SK-N-DZ (cell line): ENCODE data around the gene SMAD7.

Experiments
- DNase-seq: peaks from one replicate; pipeline ENCODE4 v3.0.0-alpha.2; 2015; ENCODE audit warnings: low spot score

Gene SMAD7

DNA sequence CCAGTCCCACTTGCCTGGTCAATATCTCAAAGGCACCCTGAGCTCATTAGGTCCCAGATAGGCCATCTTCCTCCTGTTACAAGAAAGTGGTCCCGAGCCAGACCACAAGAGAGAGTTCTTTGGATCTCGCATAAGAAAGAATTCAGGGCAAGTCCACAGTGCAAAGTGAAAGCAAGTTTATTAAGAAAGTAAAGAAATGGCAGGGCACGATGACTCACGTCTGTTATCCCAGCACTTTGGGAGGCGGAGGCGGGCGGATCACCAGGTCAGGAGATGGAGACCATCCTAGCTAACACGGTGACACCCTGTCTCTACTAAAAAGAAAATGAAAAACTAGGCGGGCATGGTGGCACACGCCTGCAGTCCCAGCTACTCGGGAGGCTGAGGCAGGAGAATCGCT is 10.8 kb upstream of the SMAD7 start:
- no peak for DNase-seq

DNA sequence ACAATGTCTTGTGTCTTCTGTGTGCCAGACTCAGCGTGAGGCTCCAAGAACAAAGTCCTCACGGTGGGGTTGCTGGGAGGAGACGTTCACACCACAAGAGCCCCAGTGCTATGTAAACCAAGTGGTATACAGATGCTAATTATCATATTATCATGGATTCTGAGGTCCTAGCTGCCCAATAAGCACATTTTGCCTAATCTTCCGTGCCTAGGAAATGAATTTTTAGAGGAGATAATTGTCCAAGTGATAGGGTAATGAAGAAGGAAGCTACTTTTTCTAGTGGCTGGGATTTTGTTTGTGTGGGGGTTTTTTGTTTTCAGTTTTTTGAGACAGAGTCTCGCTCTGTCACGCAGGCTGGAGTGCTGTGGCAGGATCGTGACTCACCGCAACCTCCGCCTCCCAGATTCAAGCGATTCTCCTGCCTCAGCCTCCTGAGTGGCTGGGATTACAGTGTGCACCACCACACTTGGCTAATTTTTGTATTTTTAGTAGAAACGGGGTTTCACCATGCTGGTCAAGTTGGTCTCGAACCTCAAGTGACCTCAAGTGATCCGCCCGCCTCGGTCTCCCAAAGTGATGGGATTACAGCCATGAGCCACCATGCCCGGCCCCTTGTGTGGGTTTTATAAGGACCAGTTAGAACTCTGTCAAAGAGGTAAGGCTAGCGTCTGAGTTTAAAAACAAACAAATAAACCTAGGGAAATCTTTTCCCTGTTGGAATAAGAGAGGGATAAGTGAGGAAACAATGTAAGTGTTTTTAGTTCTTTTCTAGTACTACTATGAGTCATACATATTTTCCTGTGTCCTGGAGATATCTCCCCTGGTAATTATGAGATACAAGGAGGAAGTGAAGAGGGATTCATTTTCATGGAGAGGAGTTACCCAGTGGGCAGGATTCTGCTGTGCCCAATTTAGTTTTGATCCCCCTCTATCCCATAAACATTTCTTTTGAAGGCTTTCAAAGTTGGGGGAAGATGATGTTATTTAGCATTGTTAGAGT is 9.5 kb upstream of the SMAD7 start:
- DNase-seq = no peak

DNA sequence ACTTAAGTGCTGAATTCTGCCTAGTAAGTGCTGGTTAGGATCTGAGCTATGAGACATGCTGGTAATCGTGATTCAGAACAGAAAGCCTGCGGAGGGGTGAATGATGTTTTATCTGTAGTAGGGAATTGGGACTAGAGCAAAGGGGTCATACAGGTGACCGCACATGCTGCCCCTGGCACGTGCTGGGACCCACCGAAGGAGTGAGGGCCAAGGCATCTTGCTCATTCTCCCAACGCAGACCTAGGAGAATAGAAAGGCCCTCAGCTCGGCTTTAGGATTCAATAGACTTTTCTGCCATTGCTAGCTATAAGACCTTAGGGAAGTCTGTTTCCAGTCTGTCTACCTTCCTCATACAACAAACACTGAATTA is 8.8 kb upstream of the SMAD7 start:
- no peak for DNase-seq

DNA sequence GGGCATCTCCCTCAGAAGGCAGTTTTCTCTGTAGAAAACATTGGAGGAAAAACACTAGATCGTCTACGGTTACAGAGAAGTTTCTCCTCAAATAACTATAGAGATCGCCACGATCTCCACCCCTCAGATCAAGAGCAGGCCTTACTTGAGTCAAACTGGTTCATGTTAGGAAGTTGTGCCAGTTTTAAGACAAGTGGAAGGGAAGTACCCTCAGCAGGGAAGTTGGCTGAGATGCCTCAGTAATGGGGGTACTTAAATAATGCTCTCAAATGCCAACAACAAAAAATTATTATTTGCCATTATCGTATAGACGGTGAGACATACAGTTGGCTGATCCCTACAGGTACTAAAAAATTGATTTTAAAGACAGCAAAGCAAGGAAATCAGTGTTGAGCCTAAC is 8.2 kb upstream of the SMAD7 start:
- DNase-seq = no peak

DNA sequence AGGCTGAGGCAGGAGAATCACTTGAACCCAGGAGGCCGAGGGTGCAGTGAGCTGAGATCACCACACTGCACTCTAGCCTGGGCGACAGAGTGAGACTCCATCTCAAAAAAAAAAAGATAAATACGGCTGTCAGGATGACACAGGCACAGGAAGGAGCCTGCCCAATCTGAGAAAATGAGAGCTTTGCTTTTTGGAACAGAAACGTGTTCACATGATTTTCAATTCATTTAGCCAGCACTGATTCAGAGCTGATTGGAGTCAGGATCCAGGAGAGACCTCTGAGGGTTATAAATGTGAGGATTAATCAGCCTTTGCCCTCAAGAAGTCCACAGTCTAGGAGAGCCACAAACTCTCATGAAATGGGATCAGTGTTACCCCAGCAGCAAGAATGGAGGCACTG is 6.9 kb upstream of the SMAD7 start:
- no peak for DNase-seq

DNA sequence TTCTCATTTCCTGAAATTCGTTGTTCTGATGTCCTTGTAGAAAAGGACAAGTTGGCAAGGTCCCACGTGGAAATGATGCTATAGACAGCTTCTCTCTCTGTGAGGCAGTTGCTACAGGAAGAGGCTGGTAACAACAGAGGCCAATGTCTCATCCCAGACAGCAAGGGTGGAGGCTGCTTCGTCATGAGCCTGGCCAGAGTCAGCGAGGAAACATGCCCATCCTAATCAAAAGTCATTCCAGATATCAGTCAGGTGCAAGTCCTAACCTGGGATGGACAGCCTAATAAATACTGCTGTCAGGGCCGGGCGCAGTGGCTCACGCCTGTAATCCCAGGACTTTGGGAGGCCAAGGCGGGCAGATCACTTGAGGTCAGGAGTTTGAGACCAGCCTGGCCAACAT is 6.4 kb upstream of the SMAD7 start:
- no peak for DNase-seq

DNA sequence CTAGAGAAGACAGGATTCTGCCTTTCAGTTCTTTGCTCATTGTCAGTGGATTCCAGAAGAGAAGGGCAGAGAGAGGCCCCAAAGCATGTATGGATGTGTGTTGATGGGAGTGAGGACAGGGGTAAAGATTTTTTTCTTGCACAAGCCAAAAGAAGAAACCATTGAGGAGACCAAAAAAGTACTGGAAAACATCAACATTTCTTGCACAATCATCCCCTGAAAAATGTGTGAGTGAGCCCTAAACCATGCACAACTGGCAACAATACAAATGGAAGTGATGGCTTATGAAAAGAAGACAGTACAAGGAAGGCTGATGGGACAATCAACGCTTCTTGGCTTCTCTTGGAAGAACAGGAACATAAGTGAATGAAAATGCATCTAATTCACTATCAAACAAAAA is 5.6 kb upstream of the SMAD7 start:
- no peak for DNase-seq

DNA sequence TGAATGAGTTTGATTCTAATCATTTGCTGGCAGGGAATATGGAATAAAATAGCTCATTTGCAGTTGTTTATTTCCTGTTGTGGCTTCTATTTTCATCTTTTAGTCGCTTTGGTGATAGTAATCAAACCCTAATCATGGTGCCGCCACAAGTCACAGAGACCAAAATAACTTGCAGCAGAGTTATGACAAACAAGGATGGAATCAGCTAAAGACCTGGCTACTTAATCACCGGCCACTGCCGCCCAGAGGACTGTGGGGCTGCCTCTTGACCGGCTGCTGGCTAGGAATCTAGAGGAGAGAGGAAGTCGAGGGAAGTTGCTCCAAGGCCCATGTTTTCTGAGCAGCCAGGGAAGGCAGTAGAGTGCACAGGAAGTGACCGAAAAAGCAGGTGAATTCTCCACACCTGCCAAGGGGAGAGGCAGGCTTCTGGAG is 5.1 kb upstream of the SMAD7 start:
- DNase-seq = no peak

DNA sequence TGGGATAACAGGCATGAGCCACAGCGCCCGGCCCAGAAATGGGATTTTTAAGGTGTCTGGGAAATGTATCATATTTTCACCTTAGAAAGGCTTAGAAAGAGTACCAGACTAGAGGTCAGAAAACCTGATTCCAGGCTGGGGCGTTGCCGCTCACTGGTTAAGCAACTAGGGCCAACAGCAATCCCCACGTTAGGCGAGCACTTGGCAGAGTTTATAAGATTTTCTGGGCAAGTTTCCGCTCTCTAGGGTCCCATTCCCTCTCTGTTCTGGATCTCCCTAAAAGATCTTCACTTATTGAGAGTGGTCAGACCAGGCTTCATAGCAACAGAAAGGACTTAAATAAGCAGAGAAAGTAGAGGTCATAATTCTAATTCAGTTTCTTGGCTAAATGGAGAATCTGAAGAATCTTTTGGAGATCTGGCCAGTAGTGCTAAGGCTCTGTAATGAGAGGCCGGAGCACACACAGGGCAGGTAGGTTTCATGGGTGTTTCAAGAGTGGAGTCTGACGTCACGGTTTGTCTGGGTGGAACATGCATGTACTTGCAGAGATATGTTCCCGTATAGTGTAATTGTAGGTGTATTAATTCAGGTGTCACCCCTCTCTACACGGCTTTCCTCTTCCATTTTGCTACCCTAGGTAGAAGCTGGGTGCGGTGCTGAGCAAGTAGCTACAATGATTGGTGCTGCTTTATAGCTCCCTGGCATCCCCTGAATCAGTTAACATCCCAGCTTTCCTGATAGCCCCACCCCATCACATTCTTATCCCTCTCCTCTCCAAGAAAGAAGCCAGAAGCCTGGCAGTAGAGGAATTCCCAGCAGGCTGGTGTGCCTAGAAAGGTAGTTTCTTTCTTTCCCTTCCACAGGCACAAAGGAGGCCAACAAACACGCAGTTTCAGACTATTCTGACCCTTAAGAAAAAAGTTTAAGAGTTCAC is 4.4 kb upstream of the SMAD7 start:
- no peak for DNase-seq

DNA sequence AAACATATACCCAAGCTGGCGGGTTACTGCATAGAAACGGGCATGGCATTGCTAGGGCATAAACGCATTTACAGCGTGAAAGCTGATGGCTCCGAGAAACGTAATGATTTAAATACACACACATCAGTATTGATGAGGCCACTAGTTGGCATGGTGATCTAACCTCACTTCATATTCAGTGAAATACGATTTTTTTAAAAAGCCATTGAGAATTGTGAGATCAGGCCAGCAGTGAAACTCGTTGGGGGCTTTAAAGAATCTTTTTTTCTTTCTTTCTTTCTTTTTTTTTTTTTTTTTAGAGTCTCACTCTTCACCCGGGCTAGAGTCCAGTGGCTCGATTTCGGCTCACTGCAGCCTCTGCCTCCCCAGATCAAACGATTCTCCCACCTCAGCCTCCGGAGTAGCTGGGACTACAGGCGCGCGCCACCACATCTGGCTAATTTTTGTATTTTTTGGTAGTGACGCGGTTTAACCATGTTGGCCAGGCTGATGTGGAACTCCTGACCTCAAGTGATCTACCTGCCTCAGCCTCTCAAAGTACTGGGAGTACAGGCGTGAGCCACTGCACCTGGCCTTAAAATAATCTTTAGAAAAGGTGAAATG is 2.4 kb upstream of the SMAD7 start:
- no peak for DNase-seq

DNA sequence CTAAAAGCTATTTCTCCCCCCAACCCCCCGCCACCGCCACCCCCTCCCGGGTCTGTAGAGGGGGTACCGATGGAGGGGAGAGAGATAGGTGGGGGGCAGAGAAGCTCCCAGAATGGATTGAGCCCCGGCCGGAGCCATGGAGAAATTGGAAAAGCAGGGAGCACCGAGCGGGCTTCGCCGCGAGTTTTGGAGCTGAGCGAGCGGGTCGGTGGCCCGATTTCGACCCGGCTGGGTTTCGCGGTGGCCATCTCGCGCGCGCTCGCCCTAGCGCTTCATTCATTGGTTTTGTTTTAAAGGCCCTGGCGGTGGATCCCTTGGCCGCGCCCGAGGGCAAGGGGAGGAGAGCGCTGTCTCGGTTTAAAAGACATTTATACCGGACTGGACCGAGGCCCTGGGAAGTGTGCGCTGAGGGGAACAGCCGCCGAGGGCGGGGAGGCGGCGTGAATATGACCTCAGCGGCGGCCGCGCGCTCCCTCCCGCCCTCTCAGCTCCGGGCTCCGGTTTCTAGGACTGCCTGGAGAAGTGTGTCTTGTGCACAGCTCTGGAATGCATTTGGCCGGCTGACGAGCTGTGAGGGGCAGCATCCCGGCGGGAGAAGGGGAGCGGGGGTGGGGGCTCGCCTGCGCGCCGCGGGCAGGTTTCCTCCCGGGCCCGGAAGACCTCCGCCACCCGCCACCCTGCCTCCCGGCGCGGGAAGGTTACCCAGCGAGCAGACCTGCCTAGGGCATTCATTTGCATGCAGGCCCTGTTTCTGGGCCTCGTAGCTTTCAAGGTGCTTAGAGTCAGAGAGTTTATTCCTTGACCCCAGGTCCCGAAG is 1.7 kb upstream of the SMAD7 start:
- DNase-seq = peak; percentile 84

DNA sequence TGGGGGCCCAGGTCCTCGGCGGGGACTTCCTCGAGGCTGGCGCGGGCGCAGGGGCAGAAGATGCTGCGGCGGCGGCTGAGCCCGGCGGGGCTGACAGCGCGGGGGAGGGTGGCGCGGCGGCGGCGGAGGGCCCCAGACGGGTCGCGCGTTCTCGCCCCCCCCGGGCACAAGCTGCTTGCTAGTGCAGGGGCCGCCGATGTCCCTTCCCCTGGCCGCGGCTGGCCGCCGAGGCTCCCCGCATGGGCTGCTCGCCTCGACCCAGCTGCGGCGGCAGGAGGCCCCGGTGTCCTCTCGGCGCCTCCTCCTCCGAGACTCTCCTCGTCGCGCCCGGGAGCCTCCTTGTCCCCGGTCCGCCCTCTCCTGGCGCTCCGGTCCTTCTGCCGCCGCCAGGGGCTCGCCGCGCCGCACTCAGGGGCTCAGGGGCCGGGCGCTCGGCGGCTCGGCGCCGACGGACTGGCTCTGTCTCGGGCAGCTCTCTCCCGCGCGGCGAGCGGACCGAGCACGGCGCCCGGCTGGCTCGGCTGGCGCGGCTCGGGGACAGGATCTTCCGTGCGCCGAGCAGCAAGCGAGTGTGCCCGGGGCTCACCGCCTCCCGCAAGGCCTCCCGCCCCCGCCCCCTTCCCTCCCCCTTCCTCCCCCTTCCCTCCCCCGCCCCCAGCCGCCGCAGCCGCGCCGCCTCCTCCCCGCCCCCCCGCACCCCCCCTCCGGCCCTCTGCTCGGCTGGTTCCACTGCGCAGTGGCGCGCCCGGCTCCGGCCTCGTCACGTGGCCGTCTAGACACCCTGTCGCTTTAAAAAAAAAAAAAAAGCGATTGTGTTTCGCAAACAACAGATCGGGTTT is 902 bp upstream of the SMAD7 start:
- DNase-seq = peak; percentile 84

DNA sequence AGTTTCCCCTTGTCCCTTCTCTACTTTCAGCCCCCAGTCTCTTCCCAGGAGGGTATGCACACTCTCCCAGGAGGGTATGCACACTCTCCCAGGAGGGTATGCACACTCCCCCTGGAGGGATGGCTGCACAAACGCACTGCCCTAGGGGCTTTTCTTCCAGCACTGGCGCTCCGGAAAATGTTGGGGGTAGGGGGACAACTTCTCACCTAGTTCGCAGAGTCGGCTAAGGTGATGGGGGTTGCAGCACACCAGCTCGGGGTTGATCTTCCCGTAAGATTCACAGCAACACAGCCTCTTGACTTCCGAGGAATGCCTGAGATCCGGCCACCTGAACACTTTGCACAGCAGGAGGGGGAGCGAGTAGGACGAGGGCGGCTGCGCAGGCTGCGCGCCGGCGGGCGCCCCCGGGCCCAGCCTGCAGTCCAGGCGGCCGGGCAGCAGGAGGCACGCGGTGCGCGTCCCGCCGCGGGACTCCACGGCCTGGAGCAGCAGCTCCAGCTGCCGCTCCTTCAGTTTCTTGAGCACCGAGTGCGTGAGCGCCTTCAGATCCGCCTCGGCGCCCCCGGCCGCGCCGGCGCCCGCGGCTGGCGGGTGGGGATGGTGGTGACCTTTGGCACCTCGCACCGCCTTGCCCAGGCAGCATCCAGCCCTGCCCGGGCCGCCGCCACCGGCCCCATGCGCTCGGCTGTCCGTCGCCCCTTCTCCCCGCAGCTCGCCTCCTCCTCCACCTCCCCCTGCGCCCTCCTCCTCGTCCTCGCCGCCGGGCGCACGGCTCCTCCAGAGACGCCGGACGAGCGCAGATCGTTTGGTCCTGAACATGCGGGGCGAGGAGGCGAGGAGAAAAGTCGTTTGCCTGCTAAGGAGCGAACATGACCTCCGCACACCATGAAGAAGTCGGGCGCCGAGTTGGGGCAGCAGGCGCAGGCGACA is 894 bp downstream of the SMAD7 start:
- peak; percentile 59 for DNase-seq

DNA sequence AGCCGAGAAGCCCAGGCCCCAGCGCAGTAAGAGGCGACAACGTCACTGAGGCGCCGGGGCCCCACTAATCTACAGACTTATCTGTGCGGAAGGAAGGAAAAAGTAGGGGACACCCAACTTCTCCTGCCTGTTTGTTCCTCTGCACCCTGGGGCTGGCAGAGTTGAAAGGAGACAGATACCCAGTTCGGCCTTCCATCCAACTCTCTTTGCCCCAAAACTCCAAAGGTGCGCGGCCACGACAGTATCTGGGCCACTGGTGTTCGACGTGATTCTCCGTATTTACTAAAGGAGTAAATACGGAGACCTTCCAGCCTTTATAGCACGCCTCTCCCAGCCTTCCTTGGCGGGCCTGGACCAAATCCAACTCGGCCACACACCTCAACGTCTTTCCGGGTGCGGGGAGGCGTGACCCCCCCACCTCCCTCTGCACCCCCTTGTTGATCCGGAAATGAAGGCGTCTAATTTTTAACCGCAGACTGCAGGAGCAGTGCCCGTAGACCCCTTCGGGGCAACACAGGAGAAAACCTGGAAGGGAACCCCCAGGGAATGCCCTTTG is 1.6 kb downstream of the SMAD7 start:
- no peak for DNase-seq

DNA sequence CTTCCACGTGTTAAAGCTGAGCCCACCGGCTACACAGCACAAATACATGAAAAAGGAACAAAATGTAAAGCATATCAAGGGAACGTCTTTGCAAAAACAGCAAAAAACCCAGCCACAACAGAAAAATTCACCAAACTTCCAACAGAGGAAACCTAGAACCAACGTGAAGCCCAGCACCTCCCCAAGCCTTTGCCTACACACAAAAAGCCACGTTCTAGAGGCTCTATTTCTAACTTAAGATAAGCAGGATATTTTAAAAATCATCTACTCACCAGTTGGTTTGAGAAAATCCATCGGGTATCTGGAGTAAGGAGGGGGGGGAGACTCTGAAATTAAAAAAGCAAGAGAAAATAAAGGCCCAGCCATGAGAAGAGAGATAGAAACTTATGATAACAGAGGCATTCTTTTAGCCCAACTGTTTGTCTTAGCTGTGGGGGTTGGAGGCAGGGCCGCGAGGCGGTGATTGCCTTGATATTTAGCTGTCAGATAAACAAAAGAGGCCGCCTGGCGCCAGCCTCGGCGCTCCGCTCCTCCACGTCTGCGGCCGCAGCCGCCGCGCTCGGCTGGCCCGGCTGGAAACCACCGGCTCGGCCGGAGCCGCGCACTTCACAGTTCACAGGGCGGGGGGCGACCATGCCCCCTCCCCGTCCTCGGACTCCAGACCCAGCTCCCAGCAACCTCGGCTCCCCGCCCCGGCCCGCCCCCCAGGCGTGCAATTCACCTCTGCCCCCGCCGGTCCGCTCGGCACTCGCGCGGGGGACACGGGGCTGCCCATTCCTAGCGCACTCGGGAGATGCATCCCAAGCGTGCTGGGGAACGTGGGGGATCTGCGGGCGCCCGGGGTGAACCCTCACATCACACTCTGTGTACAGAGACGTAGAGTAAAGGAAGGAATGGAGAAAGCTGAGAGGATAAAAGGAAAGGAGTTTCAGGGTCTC is 2.4 kb downstream of the SMAD7 start:
- DNase-seq = peak; percentile 46

DNA sequence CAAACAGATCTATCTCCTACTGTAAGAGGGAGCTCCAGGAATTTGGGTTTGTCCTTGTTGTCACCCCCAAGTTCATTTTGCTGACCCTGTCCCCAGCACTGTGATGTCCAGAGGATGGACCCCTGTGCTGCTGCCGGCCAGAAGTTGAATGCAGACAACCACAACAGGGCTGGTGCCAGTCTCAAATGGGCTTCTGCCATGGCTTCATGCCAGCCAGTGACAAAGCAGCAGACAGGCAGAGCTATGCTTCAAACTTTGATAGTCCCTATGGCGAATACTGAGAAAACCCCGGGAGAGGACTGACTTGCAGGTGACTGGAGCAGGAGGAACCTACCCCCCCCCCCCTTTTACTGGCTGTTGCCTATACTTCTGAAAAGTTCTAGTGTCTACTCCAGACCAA is 3.2 kb downstream of the SMAD7 start:
- no peak for DNase-seq

DNA sequence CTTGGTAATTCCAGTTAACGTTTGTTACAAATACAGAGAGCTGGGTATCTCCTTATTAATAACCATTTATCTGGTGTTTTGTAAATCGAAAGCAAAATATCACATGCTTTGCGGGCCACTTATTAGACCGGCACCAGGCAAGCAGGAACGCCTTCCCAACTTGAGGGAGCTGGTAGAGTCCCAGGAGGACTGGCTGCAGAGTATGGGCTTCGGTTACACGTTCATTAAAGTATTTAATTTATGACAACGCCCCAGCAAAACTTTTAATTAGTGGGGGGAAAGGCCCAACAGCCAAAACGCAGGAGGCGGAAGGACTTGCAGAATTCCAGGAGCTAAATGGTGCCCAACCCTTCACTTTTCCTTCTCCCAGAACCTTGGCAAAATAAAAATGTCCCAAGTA is 3.7 kb downstream of the SMAD7 start:
- DNase-seq = no peak
